Ovary (tissue), 9 donors: Measurements from ENCODE around the gene RIN3. TPM values are rescaled to one million over a fixed set of nuclear protein-coding genes. Genes with fewer than 3 reads are reported as not detected.

Source experiments
- DNase-seq, 5 donors: peaks; one replicate each; pipeline ENCODE4 v3.0.0-alpha.2; 2019 to 2020
- H3K27ac ChIP-seq, 2 donors: fragments of 200-600 bp; one replicate each; pipeline versions ENCODE4 v1.5.1 to v1.8.0; 2019 to 2022
- H3K27me3 ChIP-seq: fragments of 200-600 bp; one replicate; pipeline ENCODE4 v1.8.0; 2022
- H3K36me3 ChIP-seq: fragments of 200-600 bp; sonication (generic); one replicate; pipeline ENCODE4 v1.5.1; 2019
- H3K4me1 ChIP-seq: one replicate; pipeline ENCODE4 v1.8.1; 2013; ENCODE audit warnings: mild to moderate bottlenecking, moderate library complexity; ENCODE audit not compliant: insufficient read depth
- H3K4me3 ChIP-seq: fragments of 200-600 bp; sonication (generic); one replicate; pipeline ENCODE4 v1.5.1; 2017
- H3K9me3 ChIP-seq, 2 donors: fragments of 200-600 bp in 1 of 2; sonication (generic) in 1 of 2; one replicate each; pipeline versions ENCODE4 v1.5.1 to v1.8.1; 2013 to 2019; ENCODE audit warnings: mild to moderate bottlenecking in 1 of 2, moderate library complexity in 1 of 2
- EP300 ChIP-seq: sonication (generic); formaldehyde crosslinking; IDR thresholded peaks from one replicate; pipeline ENCODE4 v1.6.1; 2017; ENCODE audit warnings: antibody characterized with exemption
- POLR2A ChIP-seq: fragments of 450-650 bp; IDR thresholded peaks from one replicate; pipeline ENCODE4 v1.6.1; 2017; ENCODE audit warnings: antibody characterized with exemption, mild to moderate bottlenecking, moderate library complexity
- WGBS, 3 donors: extraction: QIAGEN DNeasy Blood & Tissue Kit in 1 of 3; methylation state at CpG; one replicate each; pipeline versions ENCODE4 v1.1.5 to v1.1.7; 2013 to 2017; 5-methylcytosine and 5-hydroxymethylcytosine counted together
- intact Hi-C, 4 donors: fragments of 100-400 bp; cut with DNase I; formaldehyde crosslinking; loops; one replicate each; pipeline versions ENCODE4 v1.11.0 to v1.15.1; 2022 to 2023
- polyA plus RNA-seq, 2 donors: library from polyadenylated mRNA; stranded (reverse); fragments of 200-250 nt in 1 of 2; fragments of 350-450 nt in 1 of 2; fragmentation: Illumina TruSeq in 1 of 2; extraction: RNeasy Lipid Tissue Mini Kit (QIAGEN cat#74804) in 1 of 2; gene quantifications; one replicate each; pipeline ENCODE4 v1.2.3, GENCODE V29; 2013 to 2014
- total RNA-seq, 7 donors: library from RNA; depleted of rRNA in 2 of 7; stranded (reverse); fragments of >200 nt in 2 of 7; fragmentation: NEBNext Ultra II Directional in 3 of 7; extraction: Animal tissue kit (Norgen Biotek cat#: 25700) in 3 of 7; gene quantifications; one replicate each; pipeline versions ENCODE4 v1.1.0 to v1.2.4, GENCODE V29; 2016 to 2023
- TF ChIP-seq, protein P1 (sequence below), 3 donors: fragments of 450-650 bp in 2 of 3; fragments of 200-600 bp in 1 of 3; IDR thresholded peaks; one replicate each; pipeline versions ENCODE4 v1.5.1 to v1.8.0; 2016 to 2022; ENCODE audit warnings: antibody characterized with exemption in 3 of 3, mild to moderate bottlenecking in 1 of 3
- donor health status: DM: no; HTN: no; CAD: no; lungs with moderate emphysema.
- donor health status: DM: no; HTN: no; CAD: no.
- donor health status: Bipolar disorder and iron deficiency.
- donor health status: DM: yes; HTN: yes; CAD: no.
- donor health status: DM: no; HTN: no; CAD: no.
- donor health status: DM: yes; HTN: yes; CAD: no.

Gene RIN3
- total and polyA plus RNA-seq, 9 donors: 3.8 to 27.9 (median 13.9) TPM

DNA sequence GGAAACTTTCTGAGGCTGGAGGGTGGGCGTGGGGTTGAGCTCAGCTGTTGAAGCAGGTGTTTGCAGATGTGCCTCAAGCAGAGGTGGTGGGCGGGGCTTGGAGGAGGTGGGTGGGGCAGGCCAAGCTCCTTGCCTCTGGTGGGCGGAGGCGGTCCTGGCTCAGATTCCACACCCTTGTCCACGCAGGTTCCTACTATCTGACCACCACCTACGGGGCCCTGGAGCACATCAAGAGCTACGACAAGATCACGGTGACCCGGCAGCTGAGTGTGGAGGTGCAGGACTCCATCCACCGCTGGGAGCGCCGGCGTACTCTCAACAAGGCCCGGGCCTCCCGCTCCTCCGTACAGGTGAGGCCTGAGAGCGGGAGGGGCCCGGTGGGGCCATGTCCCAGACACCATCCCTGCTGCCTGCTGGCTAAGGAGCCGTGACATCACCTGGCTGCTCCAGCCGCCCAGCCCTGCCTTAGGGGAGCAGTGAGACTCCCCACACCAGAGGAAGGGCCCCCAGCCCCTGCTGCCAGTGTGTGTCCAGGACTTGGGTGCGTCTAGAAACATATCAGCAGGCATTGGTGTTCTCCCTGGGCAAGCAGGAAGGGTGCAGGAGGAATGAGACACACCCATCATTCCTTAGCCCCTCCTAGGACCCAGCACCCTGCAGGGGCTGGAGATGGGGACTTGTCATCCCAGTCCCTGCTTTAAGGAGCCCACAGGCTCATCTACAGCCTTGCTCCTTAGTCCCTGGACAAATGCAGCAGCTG, 171.4 kb downstream of the RIN3 start:
- Histone ChIP-seq H3K4me1 (peaks cover 5% of the 10 kb centered on the region), H3K4me3 (no peak overlapping the region), H3K27ac (no peak overlapping the region), H3K9me3 (no peaks in the 10 kb centered on the region), H3K36me3 (no peaks in the 10 kb centered on the region), H3K27me3 (no peaks in the 10 kb centered on the region)
- peak in 1 of 5 donors; percentile 40 for DNase-seq
- WGBS, 3 donors: 78 to 87% (median 80%) methylated on average over 20 to 21 of the region's 21 CpGs
- TF ChIP-seq POLR2A (no peak), EP300 (no peak)
- TF ChIP-seq, protein P1, sequence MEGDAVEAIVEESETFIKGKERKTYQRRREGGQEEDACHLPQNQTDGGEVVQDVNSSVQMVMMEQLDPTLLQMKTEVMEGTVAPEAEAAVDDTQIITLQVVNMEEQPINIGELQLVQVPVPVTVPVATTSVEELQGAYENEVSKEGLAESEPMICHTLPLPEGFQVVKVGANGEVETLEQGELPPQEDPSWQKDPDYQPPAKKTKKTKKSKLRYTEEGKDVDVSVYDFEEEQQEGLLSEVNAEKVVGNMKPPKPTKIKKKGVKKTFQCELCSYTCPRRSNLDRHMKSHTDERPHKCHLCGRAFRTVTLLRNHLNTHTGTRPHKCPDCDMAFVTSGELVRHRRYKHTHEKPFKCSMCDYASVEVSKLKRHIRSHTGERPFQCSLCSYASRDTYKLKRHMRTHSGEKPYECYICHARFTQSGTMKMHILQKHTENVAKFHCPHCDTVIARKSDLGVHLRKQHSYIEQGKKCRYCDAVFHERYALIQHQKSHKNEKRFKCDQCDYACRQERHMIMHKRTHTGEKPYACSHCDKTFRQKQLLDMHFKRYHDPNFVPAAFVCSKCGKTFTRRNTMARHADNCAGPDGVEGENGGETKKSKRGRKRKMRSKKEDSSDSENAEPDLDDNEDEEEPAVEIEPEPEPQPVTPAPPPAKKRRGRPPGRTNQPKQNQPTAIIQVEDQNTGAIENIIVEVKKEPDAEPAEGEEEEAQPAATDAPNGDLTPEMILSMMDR (IDR thresholded peaks at IDR 0.05): no peak
- intact Hi-C loops: loop anchor here in 3 of 4 donors (10.0 kb wide), 2 partner anchors 100 to 550 kb away; no protein-coding TSS in a partner anchor

DNA sequence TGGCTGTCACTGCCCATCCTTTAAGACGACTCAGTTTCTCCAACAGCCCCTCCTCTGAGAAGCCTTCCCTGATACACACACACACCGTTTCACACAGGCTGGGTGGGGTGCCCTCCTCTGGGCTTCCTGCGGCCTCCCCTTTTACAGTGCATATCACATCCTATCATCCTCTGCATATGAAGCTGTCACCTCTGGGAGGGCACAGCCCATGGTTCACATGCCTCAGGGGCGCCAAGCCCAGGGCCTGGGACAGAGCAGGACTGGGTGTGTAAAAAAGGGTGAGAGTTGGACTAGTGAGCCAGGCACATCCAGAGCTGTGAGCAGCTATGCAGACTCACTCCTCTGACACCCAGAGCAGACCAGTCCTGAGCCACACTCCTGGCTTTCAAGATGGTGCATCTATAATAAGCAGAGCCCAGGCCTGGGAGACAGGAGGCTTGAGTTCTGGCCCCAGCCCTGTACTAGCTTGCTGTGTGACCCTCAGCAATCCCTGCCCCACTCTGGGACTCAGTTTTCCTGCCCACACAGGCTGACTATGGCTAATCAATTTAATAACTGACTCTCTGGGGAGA, 172.3 kb downstream of the RIN3 start:
- TF ChIP-seq, protein P1 (IDR thresholded peaks at IDR 0.05): no peak
- no peak for TF ChIP-seq EP300
- no peak for TF ChIP-seq POLR2A
- H3K4me1 ChIP-seq: peaks cover 5% of the 10 kb centered on the region
- 89 to 90% (median 90%) methylated on average over 4 of the region's 4 CpGs for WGBS, 3 donors
- H3K9me3 ChIP-seq: no peaks in the 10 kb centered on the region
- H3K4me3 ChIP-seq: no peak overlapping the region
- no peak overlapping the region for H3K27ac ChIP-seq
- intact Hi-C loops: loop anchor here (2.0 to 10.0 kb wide), 4 partner anchors 95 to 551 kb away; no protein-coding TSS in a partner anchor
- H3K27me3 ChIP-seq: no peaks in the 10 kb centered on the region
- DNase-seq: peak in 1 of 5 donors; percentile 26
- H3K36me3 ChIP-seq: no peaks in the 10 kb centered on the region

DNA sequence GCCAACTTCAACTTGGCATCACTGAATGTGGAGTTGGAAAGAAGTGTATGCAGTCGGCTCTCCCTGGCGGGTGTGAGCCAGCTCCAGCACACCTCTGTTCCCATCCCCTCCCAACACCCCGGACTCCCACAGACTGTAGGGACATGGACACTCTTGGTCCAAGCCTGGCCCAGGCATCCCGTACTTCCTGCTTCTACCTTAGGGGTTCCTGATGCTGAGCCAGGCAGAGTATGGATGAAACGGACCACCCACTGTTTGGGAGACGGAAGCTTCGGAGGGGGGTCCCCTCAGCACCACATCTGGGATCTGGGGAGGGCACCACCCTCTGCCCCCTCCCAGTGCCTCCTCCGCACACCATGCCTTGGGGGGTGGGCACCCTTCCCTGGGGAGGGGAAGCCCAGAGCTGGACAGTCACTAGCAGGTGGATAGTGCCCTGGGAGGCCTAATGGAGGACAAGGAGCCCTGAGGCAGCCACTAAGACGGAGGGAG, 172.9 kb downstream of the RIN3 start:
- Histone ChIP-seq H3K4me1 (peaks cover 5% of the 10 kb centered on the region), H3K9me3 (no peaks in the 10 kb centered on the region), H3K4me3 (no peak overlapping the region), H3K36me3 (no peaks in the 10 kb centered on the region), H3K27ac (no peak overlapping the region), H3K27me3 (no peaks in the 10 kb centered on the region)
- DNase-seq: no peak
- intact Hi-C loops: loop anchor here (2.0 to 10.0 kb wide), 4 partner anchors 94 to 552 kb away; no protein-coding TSS in a partner anchor
- TF ChIP-seq EP300 (no peak), POLR2A (no peak)
- TF ChIP-seq, protein P1 (IDR thresholded peaks at IDR 0.05): no peak
- WGBS, 3 donors: 74 to 86% (median 76%) methylated on average over 8 to 9 of the region's 9 CpGs

DNA sequence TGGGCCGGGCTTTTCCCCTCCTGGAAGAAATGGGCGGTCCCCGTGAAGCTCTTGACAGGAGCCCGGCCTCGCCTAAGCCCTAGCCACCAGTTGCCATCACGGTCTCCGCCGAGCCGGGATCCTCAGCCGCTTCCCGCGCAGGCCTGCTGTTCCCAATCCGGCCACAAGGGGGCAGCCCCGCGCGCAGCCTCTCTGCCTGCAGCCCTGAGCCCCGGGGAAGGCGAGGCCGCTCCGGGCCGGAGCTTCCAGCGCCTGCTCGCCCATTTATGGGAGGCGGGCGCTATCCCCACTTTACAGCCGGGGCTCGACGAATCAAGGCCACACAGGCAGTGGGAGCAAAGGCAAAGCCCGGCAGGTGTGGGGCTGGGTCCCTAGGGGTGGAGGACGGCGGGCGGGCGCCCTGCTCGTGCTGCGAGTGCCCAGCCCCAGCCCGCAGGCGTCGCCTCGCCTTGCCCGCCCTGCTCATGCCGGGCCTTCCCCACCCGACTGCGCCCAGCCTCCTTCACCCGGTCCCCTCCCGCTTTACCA, 173.4 kb downstream of the RIN3 start:
- TF ChIP-seq, protein P1 (IDR thresholded peaks at IDR 0.05): peak; percentile 89 to 100 (median 98)
- TF ChIP-seq POLR2A: no peak
- TF ChIP-seq EP300: no peak
- 3 to 14% (median 10%) methylated on average over 35 to 45 of the region's 45 CpGs for WGBS, 3 donors
- H3K4me1 ChIP-seq: peaks cover 5% of the 10 kb centered on the region
- no peak overlapping the region for H3K27ac ChIP-seq
- peak overlapping the region; percentile 6 for H3K4me3 ChIP-seq
- H3K36me3 ChIP-seq: no peaks in the 10 kb centered on the region
- DNase-seq: peak; percentile 68 to 90 (median 79)
- H3K9me3 ChIP-seq: no peaks in the 10 kb centered on the region
- H3K27me3 ChIP-seq: no peaks in the 10 kb centered on the region
- intact Hi-C loops: loop anchor here (2.0 to 10.0 kb wide), 4 partner anchors 94 to 552 kb away; no protein-coding TSS in a partner anchor
